Activated naive CD8-positive, alpha-beta T cell treated with anti-CD3 and anti-CD28 coated beads, Interleukin-2, amount 10 ng/mL, durations not matched to agents 7 days and 5 days (primary cell): Measurements from ENCODE around the gene COL23A1. TPM values are rescaled to one million over a fixed set of nuclear protein-coding genes. Genes with fewer than 3 reads are reported as not detected.

Source experiments
- ATAC-seq: fragments of 150-1000 bp; cut with Tn5 transposase; one replicate; pipeline ENCODE4 v1.10.0; 2021; ENCODE audit warnings: low read depth, moderate library complexity
- POLR2A ChIA-PET: fragments of 350-600 bp; sonication (Branson Sonifier 250); formaldehyde crosslinking; loops from one replicate; lab custom pipeline; 2021; ENCODE audit warnings: antibody characterized with exemption; lab: Charles Lee
- DNase-seq: peaks from one replicate; pipeline ENCODE4 v3.0.0; 2021
- H3K27ac Mint-ChIP-seq: one replicate; pipeline ENCODE4 v1.8.0; 2022; ENCODE audit warnings: mild to moderate bottlenecking, mixed read lengths
- H3K27me3 Mint-ChIP-seq: one replicate; pipeline ENCODE4 v1.8.0; 2022; ENCODE audit warnings: mild to moderate bottlenecking, moderate library complexity, mixed read lengths
- H3K36me3 Mint-ChIP-seq: one replicate; pipeline ENCODE4 v1.8.0; 2021; ENCODE audit warnings: mild to moderate bottlenecking, mixed read lengths
- H3K4me1 Mint-ChIP-seq: one replicate; pipeline ENCODE4 v1.8.0; 2021; ENCODE audit warnings: mixed read lengths
- H3K4me3 Mint-ChIP-seq: one replicate; pipeline ENCODE4 v1.8.0; 2022; ENCODE audit warnings: mild to moderate bottlenecking, moderate library complexity, mixed read lengths
- H3K9me3 Mint-ChIP-seq: one replicate; pipeline ENCODE4 v1.8.0; 2021; ENCODE audit warnings: mixed read lengths
- total RNA-seq, 2 experiments: library from RNA; stranded (reverse); gene quantifications; one replicate each; pipeline ENCODE4 v1.2.3, GENCODE V29; 2021

COL23A1 gene
- total RNA-seq, 2 experiments from 2014 or later: 0.60 to 0.83 TPM

DNA sequence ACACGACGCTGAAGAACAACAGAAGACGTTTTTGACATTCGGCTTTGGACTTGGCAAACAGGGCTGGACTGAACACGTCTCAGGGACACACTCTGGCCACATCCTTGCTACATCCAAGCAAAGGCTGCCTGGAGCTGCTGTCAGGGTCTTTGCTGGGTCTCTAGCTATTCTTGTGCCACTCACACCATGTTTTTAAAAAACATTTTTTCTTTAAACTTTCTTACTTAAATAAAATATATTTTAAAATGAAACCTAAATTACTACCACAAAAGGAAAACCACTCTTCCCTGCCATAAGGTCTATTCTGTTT lies 229.3 kb downstream of the COL23A1 start:
- POLR2A ChIA-PET: no interaction called here
- peaks cover 13% of the 10 kb centered on the region for H3K27me3 Mint-ChIP-seq
- no peak overlapping the region for H3K4me3 Mint-ChIP-seq
- no peak overlapping the region for H3K27ac Mint-ChIP-seq
- H3K4me1 Mint-ChIP-seq: peaks cover 10% of the 10 kb centered on the region
- DNase-seq (no peak), ATAC-seq (no peak)
- peaks cover 10% of the 10 kb centered on the region for H3K9me3 Mint-ChIP-seq
- no peaks in the 10 kb centered on the region for H3K36me3 Mint-ChIP-seq

DNA sequence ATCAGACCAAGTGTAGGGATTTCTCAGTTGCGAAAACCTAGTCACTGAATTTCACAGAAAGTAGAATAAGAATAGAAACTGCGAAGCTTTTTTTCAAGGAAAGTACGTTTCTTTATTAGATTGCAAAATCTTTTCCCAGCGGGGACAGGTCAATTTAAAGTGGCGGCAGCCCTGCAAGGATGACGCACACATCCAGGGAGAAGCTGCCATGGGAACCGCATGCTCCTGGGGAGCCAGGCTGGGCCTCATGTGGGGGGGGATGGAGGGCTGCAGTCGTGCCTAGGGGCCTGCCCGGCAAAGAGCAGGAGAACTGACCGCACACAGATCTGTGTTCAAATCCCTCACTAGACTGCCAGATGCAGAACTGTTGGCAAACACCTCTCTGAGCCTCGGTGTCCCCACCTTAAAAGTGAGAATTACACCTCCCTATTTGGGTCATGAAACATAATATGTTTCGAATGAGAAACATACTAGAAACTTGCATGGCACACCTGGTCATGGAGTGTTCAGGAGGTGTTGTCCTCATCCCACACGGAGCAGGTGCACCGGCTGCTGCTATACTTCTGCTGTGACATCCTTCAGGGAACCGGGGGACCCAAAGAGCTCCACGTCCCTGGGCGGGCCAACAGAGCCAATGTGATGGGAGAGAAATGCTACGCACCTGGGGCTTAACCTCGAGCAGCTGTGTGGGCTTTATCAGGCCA lies 229.8 kb downstream of the COL23A1 start:
- no peak overlapping the region for H3K4me3 Mint-ChIP-seq
- no peak for DNase-seq
- H3K27me3 Mint-ChIP-seq: peaks cover 13% of the 10 kb centered on the region
- POLR2A ChIA-PET: no interaction called here
- peaks cover 10% of the 10 kb centered on the region for H3K4me1 Mint-ChIP-seq
- no peak for ATAC-seq
- H3K27ac Mint-ChIP-seq: no peak overlapping the region
- peaks cover 10% of the 10 kb centered on the region for H3K9me3 Mint-ChIP-seq
- H3K36me3 Mint-ChIP-seq: no peaks in the 10 kb centered on the region

DNA sequence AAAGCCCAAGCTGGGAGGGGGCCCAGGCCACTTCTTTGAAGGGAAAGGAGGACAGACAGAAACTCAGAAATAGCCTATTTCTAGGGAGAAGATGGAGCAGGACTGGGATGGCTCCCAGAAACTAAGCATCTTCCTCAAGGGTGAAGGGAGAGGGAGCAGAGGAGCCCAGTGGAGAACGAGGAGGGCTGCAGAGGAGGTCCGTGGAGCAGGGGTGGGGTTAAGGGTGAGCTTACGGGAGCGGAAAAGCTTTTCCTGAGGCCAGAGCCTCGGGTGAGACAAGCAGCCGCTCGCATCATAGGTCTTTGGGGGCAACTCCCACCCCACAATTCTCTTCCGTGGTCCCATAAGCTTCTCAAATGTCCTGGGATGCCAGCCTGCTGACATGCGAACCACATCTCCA lies 230.5 kb downstream of the COL23A1 start:
- ATAC-seq (no peak), DNase-seq (no peak)
- POLR2A ChIA-PET: no interaction called here
- H3K36me3 Mint-ChIP-seq: no peaks in the 10 kb centered on the region
- peaks cover 10% of the 10 kb centered on the region for H3K4me1 Mint-ChIP-seq
- H3K9me3 Mint-ChIP-seq: peaks cover 10% of the 10 kb centered on the region
- H3K27me3 Mint-ChIP-seq: peaks cover 13% of the 10 kb centered on the region
- H3K27ac Mint-ChIP-seq: no peak overlapping the region
- no peak overlapping the region for H3K4me3 Mint-ChIP-seq

DNA sequence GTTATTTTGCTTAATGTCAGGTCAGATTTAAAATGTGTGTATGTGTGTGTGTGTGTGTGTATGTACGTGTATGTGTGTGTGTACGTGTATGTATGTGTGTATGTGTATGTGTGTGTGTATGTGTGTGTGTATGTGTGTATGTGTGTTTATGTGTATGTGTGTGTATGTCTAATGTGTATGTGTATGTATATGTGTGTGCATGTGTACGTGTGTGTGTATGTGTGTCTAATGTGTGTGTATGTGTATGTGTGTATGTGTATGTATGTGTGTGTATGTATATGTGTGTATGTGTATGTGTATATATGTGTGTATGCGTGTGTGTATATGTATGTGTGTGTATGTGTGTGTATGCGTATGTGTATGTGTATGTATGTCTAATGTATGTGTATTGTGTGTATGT lies 232.5 kb downstream of the COL23A1 start:
- POLR2A ChIA-PET: no interaction called here
- peaks cover 13% of the 10 kb centered on the region for H3K27me3 Mint-ChIP-seq
- H3K27ac Mint-ChIP-seq: no peak overlapping the region
- ATAC-seq: no peak
- no peak for DNase-seq
- peaks cover 10% of the 10 kb centered on the region for H3K9me3 Mint-ChIP-seq
- no peak overlapping the region for H3K4me3 Mint-ChIP-seq
- peaks cover 7% of the 10 kb centered on the region for H3K4me1 Mint-ChIP-seq
- H3K36me3 Mint-ChIP-seq: no peaks in the 10 kb centered on the region

DNA sequence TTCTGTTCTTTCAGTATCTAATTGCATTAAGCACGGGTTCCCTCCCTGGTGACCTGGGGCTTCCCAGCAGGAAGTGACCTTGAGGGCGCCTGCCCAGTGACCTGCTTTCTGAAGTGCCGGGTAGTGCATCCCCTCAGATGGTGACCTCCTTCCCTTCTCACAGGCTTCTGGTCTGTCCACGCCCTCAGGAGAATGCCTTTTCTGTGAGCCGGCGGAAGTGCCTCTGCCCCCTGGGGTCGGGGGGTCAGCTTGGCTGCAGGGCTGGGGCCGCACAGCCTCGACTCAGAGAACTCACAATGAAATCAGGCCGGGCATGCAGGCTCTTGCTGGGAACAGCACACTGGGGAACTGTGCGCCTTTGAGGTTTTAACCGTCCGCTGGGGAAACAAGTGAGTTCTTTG lies 233.1 kb downstream of the COL23A1 start:
- Mint-ChIP-seq H3K27me3 (peaks cover 13% of the 10 kb centered on the region), H3K9me3 (peaks cover 10% of the 10 kb centered on the region), H3K4me3 (no peak overlapping the region), H3K27ac (no peak overlapping the region), H3K36me3 (no peaks in the 10 kb centered on the region), H3K4me1 (peaks cover 7% of the 10 kb centered on the region)
- no peak for DNase-seq
- POLR2A ChIA-PET: no interaction called here
- ATAC-seq: no peak

DNA sequence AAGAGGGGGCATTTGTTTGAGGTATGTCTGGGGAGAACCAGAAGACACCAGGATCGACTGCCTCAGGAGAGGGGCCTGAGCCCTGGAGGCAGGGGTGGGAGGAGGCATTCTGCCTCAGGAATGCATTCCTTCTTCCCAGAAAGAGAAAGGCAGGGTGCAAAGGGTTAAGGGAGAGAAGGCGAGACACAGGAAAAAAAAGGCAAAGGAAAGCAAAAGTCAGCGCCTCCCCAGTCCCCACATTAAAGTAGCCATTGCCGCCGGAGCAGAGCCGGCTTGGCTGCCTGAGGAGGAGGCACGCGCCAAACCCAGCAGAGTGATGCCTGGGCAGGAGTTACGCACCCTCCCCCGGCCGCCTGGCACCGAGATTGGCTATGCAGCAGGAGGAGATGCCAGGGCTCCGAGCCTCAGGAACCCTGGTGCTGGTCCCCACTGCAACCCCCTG lies 233.7 kb downstream of the COL23A1 start:
- DNase-seq: no peak
- H3K4me3 Mint-ChIP-seq: no peak overlapping the region
- no peaks in the 10 kb centered on the region for H3K36me3 Mint-ChIP-seq
- no peak overlapping the region for H3K27ac Mint-ChIP-seq
- no peak for ATAC-seq
- peaks cover 10% of the 10 kb centered on the region for H3K9me3 Mint-ChIP-seq
- H3K27me3 Mint-ChIP-seq: peaks cover 13% of the 10 kb centered on the region
- POLR2A ChIA-PET: no interaction called here
- H3K4me1 Mint-ChIP-seq: peaks cover 7% of the 10 kb centered on the region

DNA sequence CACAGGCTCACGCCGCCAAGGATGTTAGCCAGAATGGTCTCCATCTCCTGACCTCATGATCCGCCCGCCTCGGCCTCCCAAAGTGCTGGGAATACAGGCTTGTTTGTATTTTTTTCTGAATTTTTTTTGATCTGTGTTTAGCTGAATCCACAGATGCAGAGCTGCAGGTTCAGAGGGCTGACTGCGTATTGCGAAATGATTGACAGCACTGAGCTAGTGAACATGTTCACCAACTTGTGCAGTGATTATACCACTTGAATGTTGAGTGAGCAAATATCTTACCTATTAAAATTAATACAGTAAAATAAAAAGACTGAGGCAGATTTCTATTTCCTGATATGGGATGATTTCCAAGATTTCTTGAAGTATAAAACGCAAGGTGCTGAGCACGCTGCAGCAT lies 234.5 kb downstream of the COL23A1 start:
- Mint-ChIP-seq H3K9me3 (peaks cover 10% of the 10 kb centered on the region), H3K4me3 (no peak overlapping the region), H3K4me1 (peaks cover 7% of the 10 kb centered on the region), H3K27ac (no peak overlapping the region), H3K36me3 (no peaks in the 10 kb centered on the region), H3K27me3 (peaks cover 13% of the 10 kb centered on the region)
- POLR2A ChIA-PET: interaction anchor here (0.6 kb wide), 1 partner anchor 299 kb away, joined by 3 read pairs; no protein-coding TSS in a partner anchor
- no peak for DNase-seq
- ATAC-seq: no peak

DNA sequence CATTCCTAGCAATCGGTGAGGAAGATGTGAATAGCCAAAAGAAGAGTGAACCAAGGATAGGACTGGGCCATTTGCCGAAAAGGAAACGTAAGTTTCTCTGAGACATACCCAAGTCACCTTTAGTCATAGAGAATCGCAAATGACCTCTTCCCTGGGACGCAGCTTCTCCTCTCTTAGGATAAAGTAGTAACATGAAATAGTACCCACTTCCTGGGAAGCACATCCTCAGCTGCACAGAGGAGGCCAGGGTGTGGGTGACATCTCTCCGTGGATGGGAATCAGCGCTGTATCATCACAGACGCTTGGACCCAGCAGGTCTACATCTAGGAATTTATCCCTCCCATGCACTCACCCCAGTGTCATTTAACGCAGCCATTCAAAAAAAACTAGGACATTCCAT lies 236.7 kb downstream of the COL23A1 start:
- peaks cover 10% of the 10 kb centered on the region for H3K9me3 Mint-ChIP-seq
- DNase-seq (no peak), ATAC-seq (no peak)
- no peak overlapping the region for H3K27ac Mint-ChIP-seq
- no peaks in the 10 kb centered on the region for H3K36me3 Mint-ChIP-seq
- H3K4me3 Mint-ChIP-seq: no peak overlapping the region
- POLR2A ChIA-PET: no interaction called here
- peaks cover 7% of the 10 kb centered on the region for H3K4me1 Mint-ChIP-seq
- H3K27me3 Mint-ChIP-seq: peaks cover 13% of the 10 kb centered on the region

DNA sequence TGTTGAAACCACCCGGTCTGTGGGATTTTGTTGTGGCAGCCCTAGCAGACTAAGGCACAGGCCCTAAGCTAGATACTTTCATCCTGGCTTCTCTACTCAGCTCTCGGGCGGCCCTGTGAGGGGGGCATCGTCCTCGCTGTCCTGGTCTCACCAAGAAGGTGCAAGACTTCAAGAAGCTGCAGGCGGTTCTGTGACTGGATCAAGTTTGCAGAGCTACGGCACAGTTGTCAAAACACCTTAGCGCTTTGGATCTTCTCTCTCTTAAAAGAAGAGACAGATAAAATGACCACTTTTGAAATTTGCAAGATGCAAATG lies 238.2 kb downstream of the COL23A1 start:
- Mint-ChIP-seq H3K4me3 (no peak overlapping the region), H3K4me1 (peaks cover 3% of the 10 kb centered on the region), H3K36me3 (no peaks in the 10 kb centered on the region), H3K27ac (no peak overlapping the region), H3K27me3 (peaks cover 9% of the 10 kb centered on the region), H3K9me3 (no peaks in the 10 kb centered on the region)
- POLR2A ChIA-PET: no interaction called here
- ATAC-seq: no peak
- no peak for DNase-seq

DNA sequence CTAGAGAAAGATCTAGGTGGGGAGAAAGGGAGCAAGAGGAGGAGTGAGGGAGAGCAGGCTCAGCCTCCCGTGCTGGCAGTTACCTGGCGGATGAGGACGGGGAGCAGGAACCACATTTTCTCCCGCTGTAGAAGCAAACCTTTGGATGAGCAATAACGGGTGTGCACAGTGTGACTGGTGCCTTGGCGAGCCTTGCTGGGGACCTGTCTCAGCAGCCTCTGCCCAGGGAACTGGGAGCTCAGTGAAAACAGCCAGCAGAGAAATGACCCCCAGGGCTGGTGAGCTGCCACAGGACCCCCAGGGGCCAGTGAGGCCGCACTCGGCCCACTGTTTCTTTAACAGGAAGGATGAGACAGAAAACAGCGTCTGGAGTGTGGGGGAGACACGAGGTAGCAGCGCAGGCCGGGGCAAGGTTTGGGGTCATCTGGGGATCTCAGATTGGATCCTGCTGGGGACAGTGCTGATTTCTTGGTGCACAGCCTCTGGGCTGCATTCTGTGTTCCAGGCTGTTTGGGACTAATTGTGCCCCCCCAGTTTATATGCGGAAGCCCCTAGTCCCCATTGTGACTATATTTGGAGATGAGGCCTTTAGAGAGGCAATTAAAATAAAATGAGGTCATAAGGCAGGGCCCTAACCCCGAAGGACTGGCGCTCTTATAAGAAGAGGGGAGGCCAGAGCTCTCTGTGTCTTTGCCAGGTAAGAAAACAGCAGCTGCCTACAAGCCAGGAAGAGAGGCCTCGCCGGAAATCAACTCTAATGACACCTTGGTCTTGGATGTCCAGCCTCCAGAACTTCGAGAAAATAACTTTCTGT lies 238.8 kb downstream of the COL23A1 start:
- Mint-ChIP-seq H3K4me1 (peaks cover 1% of the 10 kb centered on the region), H3K27me3 (peaks cover 4% of the 10 kb centered on the region), H3K27ac (no peak overlapping the region), H3K4me3 (no peak overlapping the region), H3K36me3 (no peaks in the 10 kb centered on the region), H3K9me3 (no peaks in the 10 kb centered on the region)
- POLR2A ChIA-PET: interaction anchor here (1.2 kb wide), 1 partner anchor 9 kb away, joined by 3 read pairs; no protein-coding TSS in a partner anchor
- ATAC-seq (no peak), DNase-seq (no peak)

DNA sequence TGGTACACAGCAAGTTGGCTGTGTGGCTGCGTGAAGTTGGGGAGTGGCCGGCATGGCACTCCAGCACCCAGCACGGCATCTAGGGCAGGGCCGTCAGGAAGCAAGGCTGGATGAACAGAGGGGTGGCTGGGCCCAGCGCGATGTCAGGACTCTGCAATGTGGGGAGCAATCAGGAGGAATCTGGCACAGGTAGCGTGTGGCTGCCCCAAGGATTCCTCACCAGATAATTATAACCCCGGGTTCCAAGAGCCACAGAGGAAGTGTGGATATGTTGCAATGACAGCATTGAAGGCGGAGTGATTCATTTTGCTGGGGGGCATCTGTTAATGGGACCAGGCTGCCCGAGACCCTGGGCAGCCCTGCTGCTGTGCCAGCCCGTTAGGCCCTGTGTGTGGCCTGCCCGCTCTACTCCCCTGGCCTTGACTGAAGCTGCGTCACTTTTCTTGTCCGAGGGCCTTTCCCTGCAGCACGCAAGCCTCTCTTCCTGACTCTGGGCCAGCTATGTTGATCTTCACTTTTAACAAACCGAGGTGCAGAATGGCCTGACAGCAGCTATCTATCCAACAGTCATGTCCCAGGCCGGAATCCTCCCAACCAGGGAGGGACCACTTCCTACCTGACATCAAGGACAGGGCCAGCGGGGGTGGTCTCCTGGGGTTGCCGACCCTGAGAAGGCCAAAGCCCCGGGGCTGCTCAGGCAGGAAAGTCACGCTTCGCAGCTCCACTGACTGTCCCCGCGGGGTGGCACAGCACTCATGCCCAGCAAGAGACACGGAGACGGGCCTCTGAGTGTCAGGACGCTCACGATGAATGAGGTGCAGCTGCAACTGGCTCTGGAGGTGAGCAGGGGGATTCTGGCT lies 239.6 kb downstream of the COL23A1 start:
- DNase-seq (no peak), ATAC-seq (no peak)
- no peak overlapping the region for H3K4me3 Mint-ChIP-seq
- no peaks in the 10 kb centered on the region for H3K4me1 Mint-ChIP-seq
- POLR2A ChIA-PET: interaction anchor here (1.2 kb wide), 1 partner anchor 8 kb away, joined by 3 read pairs; no protein-coding TSS in a partner anchor
- H3K27me3 Mint-ChIP-seq: no peaks in the 10 kb centered on the region
- H3K36me3 Mint-ChIP-seq: no peaks in the 10 kb centered on the region
- H3K9me3 Mint-ChIP-seq: no peaks in the 10 kb centered on the region
- H3K27ac Mint-ChIP-seq: no peak overlapping the region

DNA sequence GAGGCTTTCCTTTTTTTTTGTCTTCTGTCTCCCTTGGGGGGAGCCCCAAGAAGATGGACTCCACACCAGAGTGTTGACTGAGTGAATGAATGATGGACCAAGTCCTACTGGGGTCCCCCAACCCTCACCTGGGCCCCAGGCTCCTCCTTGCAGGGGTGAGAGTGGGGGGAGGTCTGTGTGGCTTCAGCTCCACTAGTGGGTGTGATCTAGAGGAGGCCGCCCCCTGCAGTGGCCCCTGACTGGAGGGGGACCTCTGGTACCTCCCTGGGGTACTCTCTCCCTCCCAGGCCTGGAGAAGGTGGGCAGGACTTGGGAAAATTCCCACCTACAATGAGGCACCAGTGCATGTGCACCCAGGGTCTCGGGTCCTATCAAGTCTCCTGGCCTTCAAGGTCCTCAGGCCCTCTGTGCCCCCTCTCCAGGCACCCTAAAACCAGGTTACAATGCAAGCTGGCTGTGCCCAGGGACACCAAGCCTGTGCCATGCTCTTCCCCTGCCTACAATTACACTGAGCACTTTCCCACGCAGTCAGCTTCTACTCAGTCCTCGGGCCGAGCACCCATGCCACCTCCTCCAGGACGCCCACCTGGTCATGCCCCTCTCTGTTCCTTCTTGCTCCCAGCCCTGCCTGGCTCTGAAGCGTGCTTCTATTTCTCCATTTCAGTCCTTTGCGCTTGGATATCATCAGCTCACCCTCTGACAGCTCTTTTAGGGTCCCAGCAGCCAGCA lies 240.4 kb downstream of the COL23A1 start:
- H3K27ac Mint-ChIP-seq: no peak overlapping the region
- H3K4me3 Mint-ChIP-seq: no peak overlapping the region
- no peaks in the 10 kb centered on the region for H3K9me3 Mint-ChIP-seq
- no peaks in the 10 kb centered on the region for H3K36me3 Mint-ChIP-seq
- POLR2A ChIA-PET: no interaction called here
- H3K4me1 Mint-ChIP-seq: no peaks in the 10 kb centered on the region
- ATAC-seq (no peak), DNase-seq (no peak)
- no peaks in the 10 kb centered on the region for H3K27me3 Mint-ChIP-seq

DNA sequence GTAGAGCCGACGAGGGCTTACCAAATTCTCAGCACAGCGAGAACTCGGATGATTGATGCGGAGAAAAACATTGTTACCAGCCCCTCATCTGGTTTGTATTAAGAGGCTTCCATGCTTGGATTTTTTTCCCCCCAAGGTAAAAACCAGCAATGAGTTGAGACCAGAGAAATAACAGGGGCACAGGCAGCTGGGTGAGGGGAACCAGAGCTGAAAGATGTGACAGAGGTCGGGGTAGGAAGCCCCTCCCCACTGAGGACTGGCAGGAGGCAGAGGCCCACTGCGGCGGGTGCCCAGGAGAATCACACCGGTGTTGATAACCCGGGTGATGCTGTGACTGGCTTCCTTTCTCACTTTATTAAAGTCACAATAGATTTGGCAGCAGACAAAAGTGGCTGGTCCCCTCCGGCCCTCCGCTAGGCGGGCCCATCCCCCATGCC lies 241.1 kb downstream of the COL23A1 start:
- POLR2A ChIA-PET: no interaction called here
- Mint-ChIP-seq H3K4me3 (no peak overlapping the region), H3K27ac (no peak overlapping the region), H3K9me3 (no peaks in the 10 kb centered on the region), H3K27me3 (no peaks in the 10 kb centered on the region), H3K36me3 (no peaks in the 10 kb centered on the region), H3K4me1 (no peaks in the 10 kb centered on the region)
- DNase-seq: no peak
- ATAC-seq: no peak
